Keratinocyte (primary cell): ENCODE results near the gene PRR20G. TPM values are rescaled to one million over a fixed set of nuclear protein-coding genes. Genes with fewer than 3 reads are reported as not detected.

Source experiments
- DNase-seq: peaks from one replicate; pipeline ENCODE4 v3.0.0-alpha.2; 2011; ENCODE audit warnings: low read depth, missing footprints, low spot score
- FAIRE-seq: peaks from 2 replicates; lab custom pipeline; 2011; peaks lifted over from hg19 to GRCh38; lab: Jason Lieb, UNC
- H2AFZ ChIP-seq: 2 replicates; pipeline ENCODE4 v1.6.0; 2012; ENCODE audit warnings: low read length, control low read depth, inconsistent platforms; ENCODE audit not compliant: control insufficient read depth
- H3K27ac ChIP-seq: 2 replicates; pipeline ENCODE4 v1.5.1; 2011; ENCODE audit warnings: low read length; ENCODE audit not compliant: control insufficient read depth, insufficient read depth
- H3K27me3 ChIP-seq: 3 replicates; pipeline ENCODE4 v1.6.0; 2011; ENCODE audit warnings: low read length; ENCODE audit not compliant: control insufficient read depth, insufficient read depth; ENCODE audit errors: extremely low read depth
- H3K36me3 ChIP-seq, 2 experiments: 2 replicates in 1 of 2; 3 replicates in 1 of 2; pipeline ENCODE4 v1.5.1; 2011; ENCODE audit warnings: low read length in 2 of 2, mild to moderate bottlenecking in 1 of 2; ENCODE audit not compliant: control insufficient read depth in 2 of 2, insufficient read depth in 2 of 2; ENCODE audit errors: extremely low read depth in 1 of 2
- H3K4me1 ChIP-seq: 3 replicates; pipeline ENCODE4 v1.5.1; 2011; ENCODE audit warnings: low read length; ENCODE audit not compliant: control insufficient read depth, insufficient read depth; ENCODE audit errors: extremely low read depth
- H3K4me2 ChIP-seq: 3 replicates; pipeline ENCODE4 v1.6.0; 2011; ENCODE audit warnings: low read depth, low read length; ENCODE audit not compliant: control insufficient read depth, insufficient read depth; ENCODE audit errors: extremely low read depth
- H3K4me3 ChIP-seq, 3 experiments: fragments of 200-600 bp in 1 of 3; sonication (generic) in 1 of 3; 2 replicates in 2 of 3; 3 replicates in 1 of 3; pipeline ENCODE4 v1.5.1; 2011 to 2016; ENCODE audit warnings: low read length in 3 of 3, mild to moderate bottlenecking in 3 of 3, control low read depth in 2 of 3, inconsistent platforms in 1 of 3, low read depth in 1 of 3, mixed read lengths in 1 of 3, mixed run types in 1 of 3, moderate library complexity in 1 of 3; ENCODE audit not compliant: control insufficient read depth in 2 of 3, insufficient read depth in 2 of 3; ENCODE audit errors: extremely low read depth in 1 of 3
- H3K79me2 ChIP-seq: 2 replicates; pipeline ENCODE4 v1.6.0; 2012; ENCODE audit warnings: low read length; ENCODE audit not compliant: control insufficient read depth, insufficient read depth
- H3K9ac ChIP-seq: 3 replicates; pipeline ENCODE4 v1.6.0; 2011; ENCODE audit warnings: low read length; ENCODE audit not compliant: control insufficient read depth, insufficient read depth; ENCODE audit errors: extremely low read depth
- H3K9me1 ChIP-seq: 3 replicates; pipeline ENCODE4 v1.6.0; 2011; ENCODE audit warnings: low read length; ENCODE audit not compliant: control insufficient read depth, insufficient read depth; ENCODE audit errors: extremely low read depth
- H3K9me3 ChIP-seq: 2 replicates; pipeline ENCODE4 v1.5.1; 2012; ENCODE audit warnings: low read depth, low read length; ENCODE audit not compliant: control insufficient read depth
- H4K20me1 ChIP-seq: 3 replicates; pipeline ENCODE4 v1.6.0; 2011; ENCODE audit warnings: low read length; ENCODE audit not compliant: control insufficient read depth, insufficient read depth; ENCODE audit errors: extremely low read depth
- CTCF ChIP-seq, 3 experiments: IDR thresholded peaks in 1 of 3; conservative IDR thresholded peaks in 1 of 3; optimal IDR thresholded peaks in 1 of 3; 2 replicates in 2 of 3; 3 replicates in 1 of 3; pipeline versions ENCODE3 to v1.5.1; 2011; ENCODE audit warnings: low read length in 3 of 3, mild to moderate bottlenecking in 3 of 3, moderate library complexity in 2 of 3, control low read depth in 1 of 3, inconsistent platforms in 1 of 3; ENCODE audit not compliant: insufficient read depth in 2 of 3; ENCODE audit errors: extremely low read depth in 1 of 3
- EZH2 ChIP-seq: IDR thresholded peaks from one replicate; pipeline ENCODE4 v1.6.1; 2012; ENCODE audit warnings: inconsistent platforms, mild to moderate bottlenecking, low read length, moderate library complexity
- dilution Hi-C: fragments of 300-500 bp; cut with MboI; formaldehyde crosslinking; loops from one replicate; pipeline ENCODE4 v1.7.0; 2020; ENCODE audit warnings: low sequenced_read_pairs; ENCODE audit not compliant: extremely low pct_ligation_motif_present
- polyA plus RNA-seq, 5 experiments: library from polyadenylated mRNA; depleted of rRNA in 3 of 5; stranded (reverse) in 3 of 5; stranded (forward) in 1 of 5; unstranded in 1 of 5; fragments of >200 nt; gene quantifications; 1 replicate in 1 of 5; 2 replicates in 3 of 5; 3 replicates in 1 of 5; pipeline versions ENCODE4 v1.2.1 to v1.2.3, GENCODE V29; 2011 to 2012; ENCODE audit warnings: missing spikeins in 2 of 5, low read depth in 1 of 5, low replicate concordance in 1 of 5

PRR20G gene
- polyA plus RNA-seq, 1 donor (not counting 4 experiments of a cell fraction or from before 2014, with no cell fraction given), result not detected

DNA sequence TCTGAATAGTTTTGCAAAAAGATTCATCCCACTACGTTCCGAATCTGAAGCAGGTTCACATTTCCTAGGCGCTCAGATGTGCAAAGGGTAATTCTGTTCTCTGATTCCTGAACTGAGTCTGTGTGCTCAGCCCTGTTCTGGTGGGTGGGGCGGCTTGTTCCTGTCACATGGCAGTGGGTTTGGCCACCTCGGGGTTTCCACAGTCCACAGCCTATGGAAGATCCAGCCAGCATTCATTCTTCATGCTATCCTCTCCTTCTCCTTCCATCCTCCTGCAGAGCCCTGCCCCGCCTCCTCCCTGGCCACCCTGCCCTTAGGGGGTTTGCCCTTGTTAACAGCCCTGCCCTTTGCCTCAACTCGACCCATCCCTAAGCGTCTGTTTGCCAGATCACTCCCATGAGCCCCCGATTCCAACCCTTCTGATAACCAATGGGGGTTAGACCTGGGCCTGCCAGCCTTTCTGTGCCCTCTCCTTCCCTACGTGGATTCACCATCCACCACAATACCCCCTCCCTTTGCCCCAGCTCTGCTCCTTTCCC, 31.0 kb downstream of the PRR20G start:
- Histone ChIP-seq H3K9ac (no peak overlapping the region), H3K9me3 (no peaks in the 10 kb centered on the region), H3K27ac (no peak overlapping the region), H3K4me3 (no peak overlapping the region), H2AFZ (no peak overlapping the region), H3K79me2 (no peaks in the 10 kb centered on the region), H3K9me1 (no peaks in the 10 kb centered on the region), H4K20me1 (no peaks in the 10 kb centered on the region), H3K36me3 (no peaks in the 10 kb centered on the region), H3K4me1 (no peaks in the 10 kb centered on the region), H3K4me2 (no peak overlapping the region), H3K27me3 (no peaks in the 10 kb centered on the region)
- no peak for TF ChIP-seq CTCF (optimal IDR thresholded peaks at IDR 0.05 in 1 of 3, IDR thresholded peaks at IDR 0.05 in 1 of 3, conservative IDR thresholded peaks at IDR 0.05 in 1 of 3; ENCODE audit: extremely low read depth in 1 of 3, insufficient read depth in 2 of 3, low read length in 3 of 3)
- TF ChIP-seq EZH2, result no peak
- FAIRE-seq, result no peak
- dilution Hi-C loops, result no loop called here
- DNase-seq, result no peak

GRCh38 chr3:127256138-127256537, 31.7 kb downstream of the PRR20G start:
- Histone ChIP-seq H3K79me2 (no peaks in the 10 kb centered on the region), H3K9me3 (no peaks in the 10 kb centered on the region), H3K27me3 (no peaks in the 10 kb centered on the region), H3K4me1 (no peaks in the 10 kb centered on the region), H2AFZ (no peak overlapping the region), H3K36me3 (no peaks in the 10 kb centered on the region), H4K20me1 (no peaks in the 10 kb centered on the region), H3K4me2 (no peak overlapping the region), H3K9ac (no peak overlapping the region), H3K4me3 (no peak overlapping the region), H3K27ac (no peak overlapping the region), H3K9me1 (no peaks in the 10 kb centered on the region)
- DNase-seq (no peak), FAIRE-seq (no peak)
- dilution Hi-C loops, result no loop called here
- TF ChIP-seq CTCF (optimal IDR thresholded peaks at IDR 0.05 in 1 of 3, IDR thresholded peaks at IDR 0.05 in 1 of 3, conservative IDR thresholded peaks at IDR 0.05 in 1 of 3; ENCODE audit: extremely low read depth in 1 of 3, insufficient read depth in 2 of 3, low read length in 3 of 3), result no peak
